Motor neuron (in vitro differentiated cells): ENCODE measurements around the gene C5orf24. TPM values are rescaled to one million over a fixed set of nuclear protein-coding genes. Genes with fewer than 3 reads are reported as not detected.
A peak's percentile ranks its signal among the peaks of the same experiment; 100 is the strongest.
"Not testable (repeated sequence)": the region's sequence is repeated elsewhere in the genome, so short reads cannot be mapped to it uniquely, and the experiment has no call there.

ENCODE experiments used
- ATAC-seq, 8 experiments: fragments of 200-7000 bp; cut with Tn5 transposase; replicated peaks in 6 of 8; 2 replicates each; pipeline ENCODE4 v1.8.0; 2021; ENCODE audit warnings: mild to moderate bottlenecking in 8 of 8, moderate library complexity in 8 of 8
- H3K27ac ChIP-seq, 2 donors: fragments of 250-450 bp; sonication (Bioruptor Pico); 2 replicates each; pipeline ENCODE4 v1.9.0; 2021; ENCODE audit warnings: antibody characterized with exemption in 2 of 2, mild to moderate bottlenecking in 2 of 2, moderate library complexity in 1 of 2
- H3K4me1 ChIP-seq, 2 donors: fragments of 250-450 bp; sonication (Bioruptor Pico); replicated peaks in 1 of 2; 2 replicates each; pipeline ENCODE4 v1.6.1; 2021; ENCODE audit warnings: antibody characterized with exemption in 2 of 2, mild to moderate bottlenecking in 2 of 2, moderate library complexity in 1 of 2
- H3K4me3 ChIP-seq, 5 donors: fragments of 250-450 bp; sonication (Bioruptor Pico); 2 replicates each; pipeline ENCODE4 v1.9.0; 2021; ENCODE audit warnings: antibody characterized with exemption in 5 of 5, mild to moderate bottlenecking in 5 of 5, moderate library complexity in 4 of 5
- WGBS, 10 experiments: fragments of 450-650 bp; shearing (Covaris generic); methylation state at CpG; one replicate each; pipeline ENCODE4 v1.0.0; 2022; 5-methylcytosine and 5-hydroxymethylcytosine counted together
- in situ Hi-C, 9 experiments: fragments of 400-800 bp; cut with MboI; loops; one replicate each; pipeline ENCODE4 v1.15.0; 2021; ENCODE audit warnings: low sequenced_read_pairs in 9 of 9, low pct_unique_long_range_greater_than_20kb in 2 of 9; ENCODE audit not compliant: unreplicated experiment in 9 of 9
- total RNA-seq, 8 experiments: library from RNA; unstranded; fragments of 300-600 nt; gene quantifications; 2 replicates each; pipeline versions ENCODE4 v1.2.3 to v1.2.4, GENCODE V29; 2022

C5orf24 gene
- total RNA-seq, 8 experiments from 2014 or later: 37.4 to 166 (median 47.4) TPM

- no peak overlapping the region for H3K4me3 ChIP-seq
- peaks cover 0 to 2% of the 10 kb centered on the region in 2 donors for H3K4me1 ChIP-seq
- no peak for ATAC-seq
- no peak overlapping the region for H3K27ac ChIP-seq
- in situ Hi-C loops: no loop called here
- 71 to 100% (median 93%) methylated on average over 1 to 3 of the region's 3 CpGs for WGBS, 10 experiments
Observed at GRCh38 chr5:134837530-134838181, 8.1 kb upstream of the C5orf24 start.

GRCh38 chr5:134838361-134838760, 7.4 kb upstream of the C5orf24 start:
- H3K4me3 ChIP-seq, H3K27ac ChIP-seq, in situ Hi-C loops, H3K4me1 ChIP-seq, ATAC-seq: not testable (repeated sequence)
- 95 to 100% (median 99%) methylated on average over 2 to 9 of the region's 9 CpGs; no CpG with 5 or more reads in 4 of the 10 experiments for WGBS, 10 experiments

GRCh38 chr5:134840811-134841210, 5.0 kb upstream of the C5orf24 start:
- in situ Hi-C loops: no loop called here
- Histone ChIP-seq H3K4me1 (peaks cover 6 to 7% of the 10 kb centered on the region in 2 donors), H3K4me3 (no peak overlapping the region), H3K27ac (no peak overlapping the region)
- no peak for ATAC-seq
- 80 to 100% (median 100%) methylated on average over 1 to 3 of the region's 3 CpGs; no CpG with 5 or more reads in 3 of the 10 experiments for WGBS, 10 experiments

GRCh38 chr5:134844252-134844651, 1.5 kb upstream of the C5orf24 start:
- in situ Hi-C loops: no loop called here
- ATAC-seq: no peak
- no peak overlapping the region for H3K4me3 ChIP-seq
- H3K4me1 ChIP-seq: peaks cover 14 to 15% of the 10 kb centered on the region in 2 donors
- 90 to 100% (median 92%) methylated on average over 1 of the region's 1 CpG; no CpG with 5 or more reads in 7 of the 10 experiments for WGBS, 10 experiments
- H3K27ac ChIP-seq: no peak overlapping the region

- Histone ChIP-seq H3K27ac (peak overlapping the region; percentile 94 to 97), H3K4me1 (peaks cover 14 to 15% of the 10 kb centered on the region in 2 donors), H3K4me3 (peak overlapping the region; percentile 67 to 86 (median 77))
- in situ Hi-C loops: no loop called here
- WGBS, 10 experiments: 0 to 92% (median 9%) methylated on average over 1 to 11 of the region's 12 CpGs; no CpG with 5 or more reads in 3 of the 10 experiments
- peak in 3 of 8 experiments; percentile 8 to 31 (median 25) for ATAC-seq
Observed at GRCh38 chr5:134845335-134845851, 375 bp upstream of the C5orf24 start.

GRCh38 chr5:134846641-134846960, 833 bp downstream of the C5orf24 start:
- WGBS, 10 experiments: 0 to 4% (median 0%) methylated on average over 1 to 11 of the region's 11 CpGs; no CpG with 5 or more reads in 2 of the 10 experiments
- ATAC-seq: peak in 2 of 8 experiments; percentile 0 to 1
- in situ Hi-C loops: no loop called here
- H3K4me1 ChIP-seq: peaks cover 14 to 17% of the 10 kb centered on the region in 2 donors
- H3K4me3 ChIP-seq: peak overlapping the region; percentile 67 to 86 (median 77)
- peak overlapping the region; percentile 94 to 97 for H3K27ac ChIP-seq

GRCh38 chr5:134849434-134849933, 3.7 kb downstream of the C5orf24 start:
- H3K27ac ChIP-seq, in situ Hi-C loops, ATAC-seq, H3K4me3 ChIP-seq: not testable (repeated sequence)
- peaks cover 14 to 17% of the 10 kb centered on the region in 2 donors for H3K4me1 ChIP-seq
- 32 to 100% (median 98%) methylated on average over 1 to 7 of the region's 7 CpGs; no CpG with 5 or more reads in 1 of the 10 experiments for WGBS, 10 experiments

- peak in 3 of 8 experiments; percentile 9 to 56 (median 29) for ATAC-seq
- in situ Hi-C loops: no loop called here
- Histone ChIP-seq H3K4me3 (no peak overlapping the region), H3K4me1 (peaks cover 9 to 11% of the 10 kb centered on the region in 2 donors), H3K27ac (no peak overlapping the region)
- WGBS, 10 experiments: 0 to 80% (median 8%) methylated on average over 1 of the region's 1 CpG; no CpG with 5 or more reads in 6 of the 10 experiments
Observed at GRCh38 chr5:134851307-134851923, 5.6 kb downstream of the C5orf24 start.

- H3K4me3 ChIP-seq, in situ Hi-C loops, ATAC-seq, H3K27ac ChIP-seq, H3K4me1 ChIP-seq: not testable (repeated sequence)
- 53 to 100% (median 86%) methylated on average over 2 to 6 of the region's 7 CpGs for WGBS, 10 experiments
Observed at GRCh38 chr5:134856465-134856864, 10.7 kb downstream of the C5orf24 start.

GRCh38 chr5:134857401-134857800, 11.6 kb downstream of the C5orf24 start:
- Histone ChIP-seq H3K4me1 (no peaks in the 10 kb centered on the region), H3K27ac (no peak overlapping the region), H3K4me3 (no peak overlapping the region)
- ATAC-seq: no peak
- 0 to 100% (median 92%) methylated on average over 1 to 3 of the region's 3 CpGs; no CpG with 5 or more reads in 1 of the 10 experiments for WGBS, 10 experiments
- in situ Hi-C loops: no loop called here

GRCh38 chr5:134864707-134865106, 18.9 kb downstream of the C5orf24 start:
- Histone ChIP-seq H3K4me1 (no peaks in the 10 kb centered on the region), H3K27ac (no peak overlapping the region), H3K4me3 (no peak overlapping the region)
- in situ Hi-C loops: no loop called here
- ATAC-seq: no peak
- 45 to 94% (median 83%) methylated on average over 1 to 2 of the region's 2 CpGs; no CpG with 5 or more reads in 6 of the 10 experiments for WGBS, 10 experiments

GRCh38 chr5:134873494-134873893, 27.7 kb downstream of the C5orf24 start:
- WGBS, 10 experiments: 60 to 100% (median 90%) methylated on average over 1 to 6 of the region's 6 CpGs
- peak overlapping the region; percentile 50 to 93 (median 69) for H3K4me3 ChIP-seq
- H3K4me1 ChIP-seq: peaks cover 18 to 23% of the 10 kb centered on the region in 2 donors
- peak overlapping the region; percentile 92 to 97 for H3K27ac ChIP-seq
- in situ Hi-C loops: no loop called here
- ATAC-seq: no peak
